Coronary artery (tissue), 2 donors: ENCODE measurements around the gene PPARA.

ENCODE experiments used
- DNase-seq: peaks from one replicate; pipeline ENCODE4 v3.0.0-alpha.2; 2017; ENCODE audit warnings: low spot score
- H3K27ac ChIP-seq, 2 donors: fragments of 200-600 bp; sonication (generic); one replicate each; pipeline ENCODE4 v1.5.1; 2016 to 2019
- H3K4me3 ChIP-seq: fragments of 200-600 bp; sonication (generic); 2 replicates; pipeline ENCODE4 v1.5.1; 2016; ENCODE audit warnings: mild to moderate bottlenecking, moderate library complexity
- CTCF ChIP-seq: fragments of 200-600 bp; sonication (generic); IDR thresholded peaks from one replicate; pipeline ENCODE4 v1.5.1; 2019; ENCODE audit warnings: antibody characterized with exemption

The PPARA gene

GRCh38 chr22:46239261-46240048 is 89.1 kb downstream of the PPARA start:
- no peak for TF ChIP-seq CTCF
- no peak for DNase-seq
- H3K27ac ChIP-seq: no peak overlapping the region
- H3K4me3 ChIP-seq: no peak overlapping the region

GRCh38 chr22:46240073-46240472 is 89.7 kb downstream of the PPARA start:
- H3K4me3 ChIP-seq: no peak overlapping the region
- no peak overlapping the region for H3K27ac ChIP-seq
- TF ChIP-seq CTCF: no peak
- no peak for DNase-seq

GRCh38 chr22:46240506-46240905 is 90.2 kb downstream of the PPARA start:
- Histone ChIP-seq H3K4me3 (no peak overlapping the region), H3K27ac (no peak overlapping the region)
- no peak for TF ChIP-seq CTCF
- DNase-seq: no peak

- Histone ChIP-seq H3K27ac (no peak overlapping the region), H3K4me3 (no peak overlapping the region)
- no peak for DNase-seq
- TF ChIP-seq CTCF: no peak
These were observed 90.6 kb downstream of the PPARA start for GRCh38 chr22:46240907-46241306.

- H3K27ac ChIP-seq: no peak overlapping the region
- no peak overlapping the region for H3K4me3 ChIP-seq
- no peak for DNase-seq
These were observed 91.2 kb downstream of the PPARA start for GRCh38 chr22:46241396-46242007.

GRCh38 chr22:46242076-46242475 is 91.8 kb downstream of the PPARA start:
- no peak overlapping the region for H3K27ac ChIP-seq
- H3K4me3 ChIP-seq: no peak overlapping the region
- no peak for DNase-seq
- no peak for TF ChIP-seq CTCF

More at GRCh38 chr22:46241396-46242007, 91.2 kb downstream of the PPARA start:
- no peak for TF ChIP-seq CTCF

- no peak for TF ChIP-seq CTCF
- Histone ChIP-seq H3K27ac (no peak overlapping the region), H3K4me3 (no peak overlapping the region)
- DNase-seq: no peak
These were observed 94.4 kb downstream of the PPARA start for GRCh38 chr22:46244771-46245170.
